OCI-LY7 (cell line): ENCODE measurements around the gene GGT5.

Source experiments
- CTCF ChIP-seq: fragments of 200-600 bp; sonication (generic); conservative IDR thresholded peaks from 2 replicates; pipeline ENCODE4 v1.5.1; 2014; ENCODE audit warnings: mild to moderate bottlenecking, antibody characterized with exemption, low read length, moderate library complexity, mixed read lengths
- EZH2phosphoT487 ChIP-seq: fragments of 200-600 bp; sonication (generic); IDR thresholded peaks from 2 replicates; pipeline ENCODE4 v1.6.1; 2018; ENCODE audit warnings: low read depth, borderline replicate concordance, mild to moderate bottlenecking, mixed run types, antibody characterized with exemption, low read length, moderate library complexity, mixed read lengths

DNA sequence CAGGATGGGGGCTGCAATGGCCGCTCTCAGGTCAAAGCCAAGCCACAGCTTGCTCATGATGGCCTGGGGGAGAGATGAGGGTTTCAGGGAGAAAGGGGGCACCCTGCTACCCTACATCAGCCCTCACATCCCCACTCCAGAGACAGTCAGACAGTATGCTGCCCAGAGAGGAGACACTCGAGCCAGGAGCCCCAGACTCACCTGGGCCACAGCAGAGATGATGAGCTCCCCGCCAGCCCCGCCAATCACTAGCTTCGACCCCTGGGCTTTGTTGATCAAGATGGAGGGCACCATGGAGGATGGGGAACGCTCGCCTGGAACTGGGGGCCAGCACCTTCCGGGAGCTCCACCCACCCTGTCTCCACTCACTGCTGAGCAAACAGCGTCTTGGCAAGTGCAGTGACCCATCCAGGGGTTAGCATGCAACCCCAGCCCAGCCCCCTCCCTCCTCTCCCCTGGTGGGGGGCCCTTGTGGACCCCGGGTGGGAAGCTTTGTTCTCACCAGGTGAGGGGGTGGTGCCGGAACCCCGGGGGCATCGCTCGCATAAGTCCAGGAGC is 19.8 kb downstream of the GGT5 start:
- no peak for TF ChIP-seq CTCF
- no peak for TF ChIP-seq EZH2phosphoT487
